GM18909 (cell line): Measurements from ENCODE around the gene SOCS1.

Experiments used
- ATAC-seq: cut with Tn5 transposase; IDR thresholded peaks from one replicate; pipeline ENCODE4 v1.9.1; 2021; ENCODE audit warnings: mild to moderate bottlenecking; ENCODE audit not compliant: unreplicated experiment, poor library complexity

Gene SOCS1

DNA sequence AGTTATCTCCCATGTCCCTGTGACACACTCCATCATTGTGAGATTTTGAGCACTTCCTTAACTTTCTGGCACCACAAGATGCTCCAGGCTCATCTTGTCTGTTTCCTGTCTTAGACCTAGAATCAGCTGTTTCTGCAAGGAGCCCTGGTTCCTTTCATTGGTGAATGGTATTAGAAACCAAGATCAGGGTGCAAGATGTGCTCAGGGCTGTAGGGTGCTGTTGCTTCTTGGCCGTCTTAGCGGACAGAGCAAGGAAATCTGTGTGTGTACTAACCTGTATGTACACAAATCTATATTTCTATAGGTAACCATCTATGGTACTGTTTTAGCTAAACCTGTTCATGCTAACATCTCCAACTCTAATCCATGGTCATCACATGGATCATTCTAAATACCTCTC is 33.2 kb upstream of the SOCS1 start:
- ATAC-seq, result no peak

DNA sequence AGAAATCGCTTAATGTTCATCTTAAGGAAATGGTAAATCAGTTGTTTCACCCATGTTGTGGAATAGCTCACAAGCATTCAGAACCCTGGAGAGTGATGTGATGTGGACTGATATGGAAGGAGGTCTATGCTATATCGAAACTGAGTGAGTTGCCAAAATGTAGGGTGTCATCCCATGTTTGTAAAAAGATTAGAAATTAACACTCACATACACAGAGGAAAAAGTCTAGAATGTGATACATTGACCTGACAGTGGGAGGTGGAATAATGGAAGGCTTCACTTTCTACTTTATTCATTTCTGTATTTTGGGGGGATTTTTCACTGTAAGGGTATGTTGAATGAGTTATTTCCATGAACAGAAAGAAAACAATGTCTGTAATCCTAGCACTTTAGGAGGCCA is 29.8 kb upstream of the SOCS1 start:
- ATAC-seq, result no peak

DNA sequence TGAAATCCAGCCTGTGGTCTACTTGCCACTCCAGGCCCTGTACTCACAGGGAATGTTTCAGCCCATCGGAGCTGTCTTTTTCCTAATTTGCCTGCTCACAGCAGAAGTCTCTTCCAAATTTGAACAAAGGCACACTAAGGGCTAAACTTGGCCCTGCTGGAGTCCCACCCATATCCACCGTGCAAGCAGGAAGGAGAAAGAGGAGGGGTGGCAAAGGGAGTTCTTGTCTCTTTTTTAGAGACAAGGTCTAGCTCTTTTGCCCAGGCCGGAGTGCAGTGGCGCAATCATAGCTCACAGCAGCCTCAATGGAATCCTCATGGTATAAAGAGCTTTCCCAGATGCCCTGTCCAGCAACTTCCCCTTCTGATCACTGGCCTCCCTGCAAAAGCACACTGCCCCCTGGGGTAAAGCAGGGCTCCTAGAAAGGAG is 27.8 kb upstream of the SOCS1 start:
- ATAC-seq, result no peak

DNA sequence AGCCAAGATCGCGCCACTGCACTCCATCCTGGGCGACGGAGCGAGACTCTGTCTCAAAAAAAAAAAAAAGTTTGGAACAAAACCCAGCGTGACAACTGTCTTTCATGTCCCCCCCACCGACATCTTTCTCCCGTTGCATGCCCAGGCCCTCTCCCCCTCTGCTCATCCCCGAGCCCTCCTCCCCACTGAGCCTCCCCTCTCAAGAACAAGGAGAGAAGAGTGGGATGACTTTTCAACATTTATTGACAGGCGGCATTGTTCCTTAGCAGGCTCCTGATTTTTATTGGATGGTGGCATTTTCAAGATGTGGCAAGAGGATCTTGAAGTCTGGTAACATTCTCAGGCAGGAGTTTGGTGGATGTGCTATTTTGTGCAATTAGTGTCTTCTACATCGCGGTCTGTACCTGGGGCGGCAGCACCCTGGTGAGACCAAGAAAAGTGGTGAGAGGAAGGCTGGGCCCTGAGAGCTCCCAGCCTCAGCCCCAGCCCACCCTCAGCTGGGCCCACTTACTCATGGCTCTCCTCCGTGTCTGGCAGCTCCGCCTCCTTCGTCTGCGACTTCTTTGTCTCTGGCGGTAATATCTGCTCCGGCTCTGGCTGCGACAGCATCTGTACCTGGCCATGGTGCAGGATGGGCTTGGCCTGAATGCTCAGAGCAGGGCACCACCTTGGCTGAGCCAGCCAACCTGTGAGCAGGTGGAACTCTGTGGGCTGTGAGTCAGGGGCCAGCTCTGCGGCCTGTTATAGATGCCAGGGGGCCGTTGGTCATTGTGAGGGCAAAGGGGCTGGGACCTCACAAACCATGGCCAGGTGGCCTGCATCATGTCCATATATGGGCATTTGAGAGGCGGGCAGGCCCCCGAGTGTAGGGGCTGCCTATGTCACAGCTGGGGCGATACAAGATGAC is 24.9 kb upstream of the SOCS1 start, which contains the start of gene PRM1:
TSS of gene PRM1 (minus strand) at position 715 of the 907 bp plus-strand sequence. CDS start at position 623, 92 bp downstream.
- no peak for ATAC-seq

DNA sequence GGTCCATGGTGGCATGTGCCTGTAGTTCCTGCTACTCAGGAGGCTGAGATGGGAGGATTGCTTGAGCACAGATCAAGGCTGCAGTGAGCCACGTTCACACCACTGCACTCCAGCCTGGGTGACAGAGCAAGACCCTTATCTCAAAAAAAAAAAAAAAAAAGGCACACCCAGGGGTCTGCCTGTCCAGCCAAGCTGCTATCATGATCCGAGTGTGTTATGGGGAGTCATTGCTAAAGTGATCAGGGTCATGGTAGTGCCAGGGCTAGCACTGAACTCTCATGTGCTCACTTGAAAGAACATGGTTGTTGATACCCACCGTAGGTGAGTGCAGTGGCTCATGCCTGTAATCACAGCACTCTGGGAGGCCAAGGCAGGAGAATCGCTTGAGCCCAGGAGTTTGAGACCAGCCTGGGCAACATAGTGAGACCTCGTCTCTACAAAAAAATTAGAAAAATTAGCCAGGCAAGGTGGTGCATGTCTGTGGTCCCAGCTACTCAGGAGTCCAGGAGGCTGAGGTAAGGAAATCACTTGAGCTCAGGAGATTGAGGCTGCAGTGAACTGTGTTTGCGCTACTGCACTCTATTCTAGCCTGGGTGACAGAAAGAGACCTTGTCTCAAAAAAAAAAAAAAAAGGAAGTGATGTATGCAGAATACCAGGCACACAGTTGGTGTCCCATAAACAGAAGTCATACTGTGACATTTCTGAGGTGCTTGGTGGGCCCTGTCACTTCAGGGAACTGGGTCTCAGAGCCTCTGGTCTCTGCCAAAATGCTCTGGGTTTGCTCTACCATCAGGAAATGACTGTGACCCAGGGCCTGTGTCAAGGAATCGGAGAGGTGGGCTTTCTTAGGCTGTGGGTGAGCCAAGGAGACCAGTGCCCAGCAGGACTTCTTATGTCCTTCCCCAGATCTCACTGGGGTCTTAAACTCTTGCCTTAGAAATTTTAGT is 23.0 kb upstream of the SOCS1 start:
- ATAC-seq, result no peak

DNA sequence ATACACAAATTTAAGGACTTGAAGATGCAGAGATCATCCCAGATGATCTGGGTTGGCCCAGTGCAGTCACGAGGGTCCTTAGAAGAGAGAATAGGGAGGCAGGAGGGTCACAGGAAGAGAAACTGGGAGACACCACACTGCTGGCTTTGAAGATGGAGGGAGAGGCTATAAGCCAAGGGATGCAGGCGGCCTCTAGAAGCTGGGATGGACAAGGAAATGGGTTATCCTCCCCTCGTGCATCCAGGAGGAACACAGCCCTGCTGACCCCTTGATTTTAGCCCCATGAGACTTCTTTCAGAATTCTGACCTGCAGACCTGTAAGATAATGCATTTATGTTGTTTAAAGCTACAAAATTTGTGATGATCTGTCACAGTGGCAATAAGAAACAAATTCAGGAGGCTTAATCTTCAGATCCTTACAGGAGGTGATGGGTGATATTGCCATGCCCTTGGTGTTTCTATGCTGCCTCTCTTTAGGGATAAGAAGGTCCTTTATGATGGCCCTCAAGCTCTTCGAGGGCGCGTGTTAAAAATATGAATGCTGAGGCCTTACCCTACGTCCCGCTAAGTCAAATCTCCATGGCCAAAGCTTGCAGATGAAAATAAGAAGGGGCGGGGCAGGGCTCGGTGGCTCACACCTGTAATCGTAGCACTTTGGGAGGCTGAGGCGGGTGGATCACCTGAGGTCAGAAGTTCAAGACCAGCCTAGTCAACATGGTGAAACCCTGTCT is 21.8 kb upstream of the SOCS1 start:
- no peak for ATAC-seq

DNA sequence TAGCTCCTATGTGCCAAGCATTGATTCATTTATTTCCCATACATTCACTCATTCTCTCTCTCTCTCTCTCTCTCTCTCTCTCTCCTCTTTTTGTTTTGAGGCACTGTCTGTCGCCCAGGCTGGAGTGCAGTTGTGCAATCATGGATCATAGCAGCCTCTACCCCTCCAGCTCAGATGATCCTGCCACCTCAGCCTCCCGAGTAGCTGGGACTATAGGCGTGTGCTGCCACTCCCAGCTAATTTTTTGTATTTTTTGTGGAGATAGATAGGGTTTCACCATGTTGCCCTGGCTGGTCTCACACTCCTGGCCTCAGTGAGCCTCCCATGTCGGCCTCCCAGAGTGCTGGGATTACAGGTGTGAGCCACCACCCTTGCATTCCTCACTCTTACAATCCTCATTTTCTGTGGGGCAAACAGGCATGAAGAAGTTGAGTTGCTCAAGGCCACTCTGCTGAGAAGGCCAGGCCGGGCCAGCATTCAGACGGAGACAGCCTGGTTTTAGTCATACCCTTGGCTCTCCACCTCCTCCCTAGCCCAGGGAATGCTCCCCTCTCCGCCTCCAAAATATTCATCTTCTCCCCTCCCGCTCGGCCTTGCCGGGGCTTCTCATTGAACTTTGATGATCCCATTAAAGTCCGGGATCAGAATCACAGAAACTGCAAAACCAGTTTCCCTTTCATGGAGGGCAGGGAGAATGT is 21.0 kb upstream of the SOCS1 start:
- ATAC-seq, result no peak

DNA sequence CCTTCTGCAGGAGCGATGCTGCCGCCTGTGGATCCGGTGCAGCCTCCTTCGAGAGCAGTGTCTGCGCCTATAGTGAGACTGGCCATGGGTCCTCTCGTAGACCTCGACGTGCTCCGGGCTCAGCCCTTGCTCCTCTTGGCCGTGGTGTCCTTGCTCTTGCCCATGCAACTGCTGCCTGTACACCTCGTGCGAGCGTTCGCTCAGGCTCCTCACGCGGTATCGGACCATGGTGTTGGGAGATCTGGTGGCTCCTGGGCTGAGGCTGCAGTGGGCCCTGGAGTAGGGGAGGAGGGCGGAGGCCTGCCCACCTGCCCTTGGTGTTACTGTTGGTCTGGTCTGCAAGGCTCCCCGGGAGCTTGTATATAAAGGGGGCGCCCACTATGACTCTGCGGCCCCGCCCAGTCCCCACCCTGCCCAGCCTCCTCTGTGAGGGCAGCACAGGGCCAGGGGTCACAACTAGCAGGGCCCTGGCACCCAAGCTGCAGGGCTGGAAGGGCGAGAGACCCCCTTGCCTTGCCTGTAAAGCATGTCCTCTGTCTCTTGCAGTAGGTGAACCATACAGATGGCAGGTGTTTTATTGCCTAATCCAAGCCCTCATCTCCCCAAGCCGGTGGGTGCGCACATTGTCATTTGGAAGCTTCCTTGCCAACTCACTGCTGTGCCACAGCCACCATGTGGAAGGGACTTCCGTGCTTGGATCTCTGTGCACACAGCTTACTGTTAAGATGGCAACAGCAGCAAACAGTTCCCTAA is 20.3 kb upstream of the SOCS1 start, which contains the start of gene PRM2:
TSS of gene PRM2 (minus strand) at position 338 of the 753 bp plus-strand sequence. CDS start at position 228, 110 bp downstream.
- no peak for ATAC-seq

DNA sequence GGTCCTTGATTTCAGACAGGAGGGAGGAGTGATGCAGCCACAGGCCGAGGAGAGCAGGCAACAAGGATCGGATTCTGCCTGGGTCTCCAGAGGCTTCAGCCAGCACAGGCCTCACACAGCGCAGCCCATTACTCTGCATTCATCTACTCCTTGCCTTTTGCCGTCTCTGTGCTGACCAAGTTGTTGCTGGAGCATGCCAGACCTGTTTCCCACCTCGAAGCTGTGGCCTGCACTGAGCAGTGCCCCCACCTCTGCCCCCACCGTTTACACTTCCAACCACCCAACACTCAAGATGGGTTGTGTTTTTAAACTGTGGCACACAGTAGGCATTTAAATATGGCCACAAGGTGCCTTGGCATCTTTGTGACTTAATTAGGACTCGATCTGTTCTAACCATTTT is 19.0 kb upstream of the SOCS1 start:
- no peak for ATAC-seq

DNA sequence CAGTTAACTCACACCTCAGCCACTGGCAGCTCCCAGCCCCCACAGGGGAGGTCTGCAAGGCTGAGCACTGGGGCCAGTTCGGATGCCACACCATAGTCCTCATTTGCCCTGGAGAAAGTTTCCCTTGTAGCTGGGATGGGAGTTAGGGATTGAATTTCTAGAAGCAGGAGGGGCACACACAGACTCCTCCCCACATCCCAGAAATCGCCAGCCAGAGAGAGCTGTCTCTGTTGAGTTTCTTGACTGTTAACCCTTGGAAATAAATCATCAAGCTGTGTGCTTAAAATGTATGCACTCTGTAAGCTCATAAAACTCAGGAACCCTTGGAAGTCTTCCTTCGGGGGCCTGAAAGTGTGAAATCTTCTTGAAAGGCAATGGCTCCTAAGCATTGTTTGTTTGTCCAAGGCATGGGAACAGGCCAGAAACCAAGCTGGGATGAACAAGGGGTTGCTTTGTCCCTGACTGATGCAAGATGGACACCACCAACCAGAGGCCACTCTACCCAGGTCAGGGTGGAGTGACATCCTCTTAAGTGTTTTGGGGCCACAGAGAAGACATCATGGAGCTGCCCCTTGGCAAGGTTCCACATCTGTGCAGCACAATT is 17.8 kb upstream of the SOCS1 start:
- no peak for ATAC-seq

DNA sequence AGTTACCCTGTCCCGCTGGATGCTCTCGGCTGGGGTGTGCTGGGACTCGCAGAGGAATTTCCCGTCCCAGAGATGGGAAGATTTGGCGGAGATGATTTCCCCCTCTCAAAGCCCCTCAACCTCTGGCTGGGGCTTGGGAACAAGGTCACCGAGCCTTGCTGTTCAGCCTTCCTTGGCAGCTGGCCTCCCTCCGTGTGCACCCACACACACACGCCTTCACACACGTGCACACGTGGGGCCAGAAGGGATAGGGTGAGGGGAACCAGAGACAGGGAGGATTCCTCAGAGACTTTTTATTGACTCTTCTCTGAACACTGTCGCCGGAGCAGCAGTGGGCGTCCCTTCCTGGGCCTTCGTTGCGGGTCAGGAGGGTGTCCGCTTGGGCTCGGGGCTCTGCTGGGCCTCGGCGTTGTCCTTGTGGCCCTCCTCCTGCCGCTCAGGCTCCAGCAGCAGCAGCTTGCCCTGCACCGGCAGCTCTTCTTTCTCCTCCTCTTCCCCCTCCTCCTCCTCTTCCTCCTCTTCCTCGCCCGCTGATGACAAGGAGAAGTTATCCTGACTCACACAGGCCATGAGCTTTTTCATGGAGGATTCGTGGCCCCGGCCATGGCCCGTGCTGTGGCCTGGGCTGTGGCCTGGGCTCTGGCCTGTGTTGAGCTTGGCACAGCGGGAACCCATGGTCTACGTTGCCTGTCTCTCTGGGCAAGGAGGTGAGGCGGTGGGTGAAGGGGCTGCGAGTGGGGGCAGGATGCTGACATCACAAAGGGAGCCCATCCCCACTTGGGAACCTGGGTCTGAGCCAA is 17.1 kb upstream of the SOCS1 start, which contains the start of gene PRM3:
TSS of gene PRM3 (minus strand) at position 709 of the 800 bp plus-strand sequence. CDS start at position 675, 34 bp downstream.
- no peak for ATAC-seq

DNA sequence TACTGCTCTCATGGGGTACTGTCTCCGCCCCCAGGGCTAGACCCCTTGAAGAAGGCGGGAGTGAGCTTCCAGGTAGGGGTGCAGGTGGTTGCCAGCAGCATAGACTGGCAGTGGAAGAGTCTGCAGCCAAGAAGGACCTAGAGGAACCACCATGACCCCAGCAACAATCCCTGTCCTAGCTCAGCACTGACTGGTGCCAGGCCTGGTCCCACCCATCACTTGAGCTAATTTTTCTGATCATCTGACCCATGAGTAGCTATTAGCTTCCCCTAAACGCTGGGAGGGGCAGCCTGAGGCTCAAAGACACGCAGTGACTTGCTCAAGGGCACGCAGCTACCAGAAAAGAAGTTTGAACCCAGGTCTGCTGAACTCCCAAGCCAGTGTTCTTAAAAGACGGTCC is 16.5 kb upstream of the SOCS1 start:
- no peak for ATAC-seq

DNA sequence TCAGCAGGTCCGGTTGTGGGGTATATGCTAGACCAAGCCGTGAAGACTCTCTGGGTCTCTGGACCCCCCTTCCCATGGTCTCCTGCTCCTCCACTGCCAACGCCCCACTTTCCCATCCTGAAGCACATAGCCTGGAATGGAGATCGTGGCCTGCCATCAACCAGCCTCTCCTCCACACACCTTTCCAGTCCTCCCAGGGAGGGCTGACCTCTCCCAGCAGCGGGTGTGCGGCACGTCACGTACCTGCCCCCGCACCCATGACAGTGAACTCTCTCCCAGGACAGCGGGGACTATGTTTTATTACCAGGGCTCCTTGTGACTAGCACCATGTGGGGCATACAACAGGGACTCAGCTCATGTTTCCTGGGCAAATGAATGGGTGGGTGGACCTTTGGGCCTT is 15.6 kb upstream of the SOCS1 start:
- no peak for ATAC-seq

DNA sequence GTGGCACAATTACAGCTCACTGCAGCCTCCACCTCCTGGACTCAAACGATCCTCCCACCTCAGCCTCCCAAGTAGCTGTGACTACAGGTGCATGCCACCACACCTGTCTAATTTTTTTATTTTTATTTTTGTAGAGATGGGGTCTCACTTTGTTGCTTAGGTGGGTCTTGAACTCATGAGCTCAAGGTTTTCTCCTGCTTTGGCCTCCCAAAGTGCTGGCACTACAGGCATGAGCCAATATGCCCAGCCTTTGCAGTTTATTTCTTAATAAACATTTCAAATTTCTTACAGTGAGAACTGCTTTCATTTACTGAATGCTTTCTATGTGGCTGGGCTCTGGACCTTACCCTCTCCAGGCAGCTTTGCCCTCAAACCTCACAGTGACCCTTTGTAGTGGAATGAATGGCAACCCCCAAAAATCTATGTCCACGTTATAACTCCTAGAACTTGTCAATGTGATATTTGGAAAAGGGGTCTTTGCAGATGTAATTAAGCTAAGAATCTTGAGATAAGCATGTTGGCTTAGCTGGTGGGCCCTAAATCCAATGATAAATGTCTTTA is 14.7 kb upstream of the SOCS1 start:
- ATAC-seq, result no peak

DNA sequence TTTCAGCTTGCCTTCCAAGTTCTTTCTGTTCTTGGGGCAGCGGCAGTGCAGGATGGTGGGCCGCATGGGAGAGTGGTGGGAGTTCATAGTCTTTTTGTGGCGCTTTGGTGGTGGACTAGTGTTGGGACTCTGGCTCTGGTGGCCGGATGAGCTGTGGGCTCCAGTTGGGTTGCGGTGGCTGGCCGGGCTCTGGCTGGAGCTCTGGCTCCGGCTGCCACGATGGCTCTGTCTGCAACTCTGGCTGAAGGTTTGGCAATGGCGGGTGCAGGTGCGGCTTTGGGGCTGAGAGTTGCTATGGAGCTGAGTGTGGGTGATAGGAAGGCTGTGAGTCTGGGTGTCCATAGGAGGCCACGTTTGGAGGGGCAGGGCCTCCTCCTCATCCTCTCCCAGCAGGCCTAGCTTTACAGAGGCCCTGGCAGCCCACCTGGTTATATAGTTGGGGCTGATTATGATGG is 12.9 kb upstream of the SOCS1 start, which contains the start of gene TNP2:
TSS of gene TNP2 (minus strand) at position 405 of the 455 bp plus-strand sequence. CDS start at position 342, 63 bp downstream.
- ATAC-seq, result no peak

DNA sequence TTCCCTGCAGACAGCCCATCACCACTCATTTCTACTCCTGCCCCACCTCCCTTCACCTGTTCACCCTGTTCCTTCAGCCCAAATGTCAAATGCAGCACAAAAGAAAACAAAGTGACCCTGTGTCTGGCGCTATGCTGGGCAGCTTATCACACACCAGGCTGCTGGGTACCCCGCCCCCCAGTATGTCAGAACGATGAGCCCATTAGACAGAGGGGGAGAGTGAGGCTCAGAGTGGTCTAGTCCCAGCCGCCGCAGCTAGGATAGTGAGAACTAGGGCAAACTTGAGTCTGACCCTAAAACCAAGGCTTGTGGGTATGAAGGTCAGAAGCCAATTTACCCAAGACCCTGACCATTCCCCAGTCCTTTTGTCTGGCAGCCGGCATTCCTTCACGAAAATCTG is 9.1 kb upstream of the SOCS1 start:
- ATAC-seq, result no peak
